Measurements from ENCODE around the gene LRRC9.
"Not testable (repeated sequence)": the region's sequence is repeated elsewhere in the genome, so short reads cannot be mapped to it uniquely, and the experiment has no call there.

LRRC9 gene

DNA sequence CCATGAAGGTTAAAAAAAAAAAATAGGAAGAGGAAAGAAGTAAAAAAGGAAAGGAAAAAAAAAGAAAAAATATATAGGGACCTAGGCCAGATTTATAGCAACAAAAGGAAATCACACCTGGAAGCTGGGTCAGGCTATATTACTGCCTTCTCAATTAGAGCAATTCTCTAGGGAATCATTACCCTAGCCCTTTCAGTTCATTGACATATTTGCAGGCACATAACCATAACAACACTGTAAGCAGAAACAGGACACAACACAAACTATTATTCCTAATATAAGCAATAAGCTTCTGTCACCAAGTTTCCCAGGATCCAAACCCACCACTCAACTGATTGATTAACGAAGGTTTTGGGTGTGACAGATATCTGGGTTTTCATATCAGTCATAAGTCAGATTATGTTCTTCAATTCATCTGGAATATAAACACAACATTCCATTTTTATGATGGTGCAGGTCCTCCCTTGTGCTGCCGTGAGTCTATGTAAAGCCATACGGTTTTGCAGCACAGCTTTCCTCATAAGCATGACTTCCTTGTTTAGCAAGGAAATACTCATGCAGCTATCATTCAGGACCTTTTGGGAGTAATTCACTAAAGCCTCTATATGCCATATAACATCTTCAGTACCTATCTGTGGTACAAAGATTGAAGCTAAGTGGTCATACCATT is 176.0 kb downstream of the LRRC9 start:
- no peak overlapping the region for H3K27ac ChIP-seq
- TF ChIP-seq, protein P1, sequence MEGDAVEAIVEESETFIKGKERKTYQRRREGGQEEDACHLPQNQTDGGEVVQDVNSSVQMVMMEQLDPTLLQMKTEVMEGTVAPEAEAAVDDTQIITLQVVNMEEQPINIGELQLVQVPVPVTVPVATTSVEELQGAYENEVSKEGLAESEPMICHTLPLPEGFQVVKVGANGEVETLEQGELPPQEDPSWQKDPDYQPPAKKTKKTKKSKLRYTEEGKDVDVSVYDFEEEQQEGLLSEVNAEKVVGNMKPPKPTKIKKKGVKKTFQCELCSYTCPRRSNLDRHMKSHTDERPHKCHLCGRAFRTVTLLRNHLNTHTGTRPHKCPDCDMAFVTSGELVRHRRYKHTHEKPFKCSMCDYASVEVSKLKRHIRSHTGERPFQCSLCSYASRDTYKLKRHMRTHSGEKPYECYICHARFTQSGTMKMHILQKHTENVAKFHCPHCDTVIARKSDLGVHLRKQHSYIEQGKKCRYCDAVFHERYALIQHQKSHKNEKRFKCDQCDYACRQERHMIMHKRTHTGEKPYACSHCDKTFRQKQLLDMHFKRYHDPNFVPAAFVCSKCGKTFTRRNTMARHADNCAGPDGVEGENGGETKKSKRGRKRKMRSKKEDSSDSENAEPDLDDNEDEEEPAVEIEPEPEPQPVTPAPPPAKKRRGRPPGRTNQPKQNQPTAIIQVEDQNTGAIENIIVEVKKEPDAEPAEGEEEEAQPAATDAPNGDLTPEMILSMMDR (IDR thresholded peaks at IDR 0.05) = no peak

DNA sequence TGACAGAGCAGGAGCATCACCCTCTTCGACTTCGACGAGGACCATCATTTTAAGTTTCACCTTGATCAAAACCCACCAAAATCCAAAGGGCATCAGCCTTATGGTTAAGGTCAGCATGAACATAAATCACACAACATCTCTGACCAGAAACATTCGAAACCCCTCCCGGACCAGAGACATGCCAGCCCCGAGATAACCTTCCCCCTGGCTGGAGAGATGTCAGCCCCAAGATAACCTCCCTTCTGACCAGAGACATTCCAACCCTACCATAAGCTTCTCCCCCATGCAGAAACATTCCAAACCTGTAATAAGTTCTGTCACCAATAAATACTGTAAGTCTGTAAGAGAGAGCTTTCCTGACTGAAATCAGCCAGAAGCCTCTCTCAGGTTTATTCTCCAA is 178.0 kb downstream of the LRRC9 start:
- H3K27ac ChIP-seq = no peak overlapping the region
- no peak for TF ChIP-seq ZFX (IDR thresholded peaks at IDR 0.05; ENCODE audit: borderline replicate concordance)
- TF ChIP-seq, protein P1 (IDR thresholded peaks at IDR 0.05) = no peak

DNA sequence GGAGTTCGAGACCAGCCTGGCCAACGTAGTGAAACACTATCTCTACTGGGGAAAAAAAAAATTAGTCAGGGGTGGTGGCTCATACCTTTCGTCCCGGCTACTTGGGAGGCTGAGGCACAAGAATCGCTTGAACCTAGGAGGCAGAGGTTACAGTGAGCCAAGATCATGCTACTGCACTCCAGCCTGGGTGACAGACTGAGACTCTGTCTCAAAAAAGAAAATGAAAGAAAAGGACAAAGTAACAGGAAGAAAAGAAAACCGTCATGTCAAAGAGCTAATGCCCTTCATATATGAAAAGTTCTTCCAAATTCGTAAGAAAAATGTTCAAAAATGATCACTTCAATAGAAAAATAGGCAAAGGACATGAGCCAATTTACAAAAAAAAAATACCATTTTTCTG is 179.9 kb downstream of the LRRC9 start:
- H3K27ac ChIP-seq = not testable (repeated sequence)

DNA sequence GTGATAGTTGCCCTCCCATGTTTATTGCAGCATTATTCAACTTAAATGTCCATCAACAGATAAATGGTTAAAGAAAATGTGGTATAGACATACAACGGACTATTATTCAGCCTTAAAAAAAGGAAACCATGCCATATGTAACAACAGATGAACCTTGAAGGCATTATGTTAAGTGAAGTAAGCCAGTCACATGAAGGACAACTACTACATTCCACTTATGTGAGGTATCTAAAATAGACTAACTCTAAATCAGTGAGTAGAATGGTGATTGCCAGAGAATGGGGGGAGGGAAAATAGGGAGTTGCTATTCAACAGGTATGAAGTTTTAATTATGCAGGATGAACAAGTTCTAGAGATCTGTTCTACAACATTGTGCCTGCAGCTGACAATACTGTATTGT is 181.8 kb downstream of the LRRC9 start:
- TF ChIP-seq, protein P1 (IDR thresholded peaks at IDR 0.05) = no peak
- TF ChIP-seq ZFX (IDR thresholded peaks at IDR 0.05; ENCODE audit: borderline replicate concordance) = no peak
- no peak overlapping the region for H3K27ac ChIP-seq

DNA sequence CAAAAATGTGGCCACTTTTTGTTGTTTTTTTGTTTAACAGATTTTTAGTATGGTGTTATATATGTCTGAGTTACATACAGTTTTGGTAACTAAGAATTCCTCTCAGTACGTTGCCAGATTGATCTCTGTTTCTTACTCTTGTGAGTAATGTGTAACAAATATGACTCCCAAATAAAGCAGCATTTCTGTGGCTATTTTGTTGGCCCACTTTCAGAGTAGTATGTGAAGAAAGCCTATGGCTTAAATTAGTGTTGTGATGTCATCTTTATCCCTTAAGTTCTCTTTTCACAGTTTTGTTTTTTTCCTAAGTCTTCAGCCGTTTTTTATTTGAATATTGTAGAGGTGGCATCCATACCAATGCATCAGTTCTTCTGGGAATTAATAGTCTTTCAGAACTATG is 182.4 kb downstream of the LRRC9 start:
- no peak for TF ChIP-seq ZFX (IDR thresholded peaks at IDR 0.05; ENCODE audit: borderline replicate concordance)
- TF ChIP-seq, protein P1 (IDR thresholded peaks at IDR 0.05) = no peak
- no peak overlapping the region for H3K27ac ChIP-seq

DNA sequence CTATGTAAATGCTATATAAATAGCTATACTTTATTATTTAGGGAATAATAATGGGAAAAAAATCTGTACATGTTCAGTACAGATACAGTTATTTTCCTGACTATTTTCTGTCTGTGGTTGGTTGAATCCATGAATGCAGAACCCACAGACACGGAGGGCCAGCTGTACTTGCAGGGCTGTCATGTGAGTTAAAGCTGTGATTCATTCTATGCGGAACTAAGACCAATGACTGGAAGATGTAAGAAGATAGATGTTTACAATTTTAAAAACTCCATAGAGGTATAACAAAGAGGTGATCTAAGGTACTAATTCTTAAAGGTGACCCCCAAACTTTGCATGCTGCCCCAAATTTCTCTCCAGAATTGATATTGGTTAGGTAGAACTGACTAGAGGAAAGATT is 186.4 kb downstream of the LRRC9 start:
- H3K27ac ChIP-seq = no peak overlapping the region
- TF ChIP-seq, protein P1 (IDR thresholded peaks at IDR 0.05) = no peak
- TF ChIP-seq ZFX (IDR thresholded peaks at IDR 0.05; ENCODE audit: borderline replicate concordance) = no peak

DNA sequence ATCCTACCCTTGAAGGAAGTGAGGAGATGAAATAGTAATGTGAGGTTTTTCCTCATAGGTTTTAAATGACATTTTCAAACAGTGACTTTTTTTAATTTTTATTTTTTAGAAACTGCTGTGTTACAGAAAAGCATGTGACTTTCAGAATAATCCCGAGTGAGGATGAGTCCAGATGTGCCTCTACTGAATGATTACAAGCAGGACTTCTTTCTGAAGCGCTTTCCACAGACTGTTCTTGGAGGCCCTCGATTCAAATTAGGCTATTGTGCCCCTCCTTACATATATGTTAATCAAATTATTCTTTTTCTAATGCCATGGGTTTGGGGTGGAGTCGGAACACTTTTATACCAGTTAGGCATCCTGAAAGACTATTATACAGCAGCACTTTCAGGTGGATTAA is 187.5 kb downstream of the LRRC9 start:
- TF ChIP-seq ZFX (IDR thresholded peaks at IDR 0.05; ENCODE audit: borderline replicate concordance) = no peak
- TF ChIP-seq, protein P1 (IDR thresholded peaks at IDR 0.05) = no peak
- no peak overlapping the region for H3K27ac ChIP-seq

DNA sequence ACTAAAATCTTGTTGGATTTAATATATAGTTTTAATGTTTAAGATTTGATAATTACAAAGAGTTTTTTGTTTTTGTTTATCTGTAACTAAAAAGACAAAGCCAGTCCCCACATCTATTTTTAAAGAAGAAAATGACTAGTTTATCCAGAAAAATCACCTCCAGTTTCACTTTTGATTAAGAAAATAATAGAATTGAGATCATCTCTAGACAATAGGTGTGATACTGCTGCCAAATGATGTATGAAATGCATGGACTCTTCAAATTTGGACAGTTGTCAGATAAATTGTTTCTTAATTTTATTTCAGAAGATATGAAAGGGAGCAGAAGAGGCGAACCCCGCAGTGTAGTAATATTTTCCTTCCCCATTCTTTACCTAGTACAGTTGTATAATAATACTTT is 191.8 kb downstream of the LRRC9 start:
- TF ChIP-seq, protein P1 (IDR thresholded peaks at IDR 0.05) = no peak
- no peak for TF ChIP-seq ZFX (IDR thresholded peaks at IDR 0.05; ENCODE audit: borderline replicate concordance)
- H3K27ac ChIP-seq = no peak overlapping the region

Data from 22Rv1 (cell line).